HG02943 (cell line): ENCODE results near the gene TSPAN13.

Experiments used
- ATAC-seq: cut with Tn5 transposase; IDR thresholded peaks from one replicate; pipeline ENCODE4 v1.9.1; 2021; ENCODE audit warnings: mild to moderate bottlenecking, low read depth, moderate library complexity; ENCODE audit not compliant: unreplicated experiment

The TSPAN13 gene

GRCh38 chr7:16753102-16753931, at the start of gene TSPAN13:
TSPAN13 (plus strand) TSS chr7:16753755; CDS start chr7:16753968, 213 bp downstream.
- peak; percentile 56 for ATAC-seq

- no peak for ATAC-seq
Observed at GRCh38 chr7:16708511-16708910, 45.0 kb upstream of the TSPAN13 start.

DNA sequence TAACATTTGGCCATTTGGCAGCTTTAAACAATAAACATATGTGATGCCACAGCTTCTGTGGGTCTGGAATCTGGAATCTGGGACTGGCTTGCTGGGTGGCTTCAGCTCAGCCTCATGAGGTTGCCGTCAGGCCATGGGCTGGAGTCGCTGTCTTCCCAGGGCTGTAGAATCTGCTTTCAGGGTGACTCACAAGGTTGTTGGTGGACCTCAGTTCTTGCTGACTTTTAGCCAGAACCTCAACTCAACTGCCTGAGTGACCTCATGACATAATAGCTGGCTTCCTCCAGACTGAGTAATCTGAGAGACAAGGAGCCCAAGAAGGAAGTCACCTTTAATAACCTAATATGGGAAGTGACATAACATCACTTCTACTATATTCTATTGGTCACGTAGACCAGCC, 44.6 kb upstream of the TSPAN13 start:
- no peak for ATAC-seq

- no peak for ATAC-seq
Observed at GRCh38 chr7:16710651-16711050, 42.9 kb upstream of the TSPAN13 start.

DNA sequence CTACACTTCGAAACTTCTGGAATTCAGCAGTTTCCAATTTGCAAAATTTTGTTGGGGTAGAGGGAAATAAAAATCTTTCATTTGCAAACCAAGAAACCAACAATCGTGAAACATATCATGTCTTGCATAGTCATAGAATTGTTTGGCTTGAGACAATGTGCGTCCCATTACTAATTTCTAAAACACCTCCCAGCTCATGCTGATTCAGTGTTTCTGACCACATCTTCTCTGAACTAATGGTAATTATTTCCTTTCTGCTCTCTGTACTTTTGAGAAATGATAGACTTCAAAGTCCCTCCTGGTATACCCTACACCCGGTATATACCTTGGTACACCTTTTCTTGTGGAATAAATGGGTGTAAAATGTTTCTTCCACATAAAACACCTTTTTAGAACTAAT, 41.8 kb upstream of the TSPAN13 start:
- no peak for ATAC-seq

DNA sequence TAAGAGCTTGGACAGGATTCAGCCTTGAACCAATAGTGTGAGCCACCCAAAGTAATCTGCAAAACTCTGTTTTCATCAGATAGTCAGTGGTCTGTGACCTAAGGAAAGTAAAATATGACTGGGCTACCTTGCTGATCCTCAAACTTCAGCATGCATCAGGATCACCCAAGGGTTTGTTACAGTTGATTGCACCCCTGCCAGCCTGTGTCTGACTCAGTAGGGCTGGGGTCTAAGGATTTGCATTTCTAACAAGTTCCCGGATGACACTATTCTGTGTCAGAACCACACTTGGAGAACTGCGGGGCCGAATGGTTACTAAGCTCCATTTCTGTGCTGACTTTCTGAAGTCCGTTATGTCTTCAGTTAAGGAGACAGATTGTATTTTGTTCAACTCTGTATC, 40.6 kb upstream of the TSPAN13 start:
- no peak for ATAC-seq

DNA sequence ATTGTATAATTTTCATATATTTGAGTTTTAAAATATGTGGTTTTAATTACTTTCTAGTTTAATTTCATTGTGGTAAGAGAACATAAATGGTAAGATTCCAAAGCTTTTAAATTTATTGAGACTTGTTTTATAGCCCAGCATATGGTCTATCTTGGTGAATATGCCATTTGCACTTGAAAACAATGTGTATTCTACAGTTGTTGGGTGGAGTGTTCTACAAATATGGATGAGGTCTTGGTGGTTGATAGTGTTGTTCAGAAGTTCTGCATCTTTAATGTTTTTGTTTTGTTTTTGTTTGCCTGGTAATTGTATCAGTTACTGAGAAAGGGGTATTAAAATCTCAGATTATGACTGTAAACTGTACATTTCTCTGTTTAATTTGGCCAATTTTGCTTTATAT, 37.6 kb upstream of the TSPAN13 start:
- ATAC-seq = no peak

DNA sequence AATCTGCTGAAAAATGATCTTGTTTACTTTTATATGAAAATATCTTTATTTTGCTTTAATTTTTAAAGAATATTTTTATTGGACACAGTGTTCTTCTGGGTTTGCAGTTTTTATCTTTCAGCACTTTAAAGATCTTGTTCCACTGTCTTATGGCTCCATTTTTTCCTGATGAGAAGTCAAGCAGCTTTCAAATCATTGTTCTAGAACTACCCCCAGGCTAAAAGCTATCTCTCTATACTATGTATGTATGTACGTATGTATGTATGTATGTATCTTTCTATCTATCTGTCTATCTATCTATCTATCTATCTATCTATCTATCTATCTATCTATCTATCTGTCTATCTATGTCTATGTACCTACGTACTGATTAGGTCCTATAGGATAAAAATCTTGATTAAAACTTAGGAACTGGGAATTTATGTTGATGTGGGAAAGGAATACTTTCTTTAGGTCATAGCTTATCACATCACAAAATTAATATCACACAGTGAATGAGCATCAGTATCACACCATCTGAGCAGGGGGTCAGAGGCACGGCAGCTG, 35.4 kb upstream of the TSPAN13 start:
- no peak for ATAC-seq

- ATAC-seq = no peak
Observed at GRCh38 chr7:16719699-16720098, 33.9 kb upstream of the TSPAN13 start.

GRCh38 chr7:16721541-16721940, 32.0 kb upstream of the TSPAN13 start:
- ATAC-seq = no peak

GRCh38 chr7:16724344-16724743, 29.2 kb upstream of the TSPAN13 start:
- ATAC-seq = no peak

- ATAC-seq = no peak
Observed at GRCh38 chr7:16726189-16726588, 27.4 kb upstream of the TSPAN13 start.

- ATAC-seq = no peak
Observed at GRCh38 chr7:16727736-16728135, 25.8 kb upstream of the TSPAN13 start.

DNA sequence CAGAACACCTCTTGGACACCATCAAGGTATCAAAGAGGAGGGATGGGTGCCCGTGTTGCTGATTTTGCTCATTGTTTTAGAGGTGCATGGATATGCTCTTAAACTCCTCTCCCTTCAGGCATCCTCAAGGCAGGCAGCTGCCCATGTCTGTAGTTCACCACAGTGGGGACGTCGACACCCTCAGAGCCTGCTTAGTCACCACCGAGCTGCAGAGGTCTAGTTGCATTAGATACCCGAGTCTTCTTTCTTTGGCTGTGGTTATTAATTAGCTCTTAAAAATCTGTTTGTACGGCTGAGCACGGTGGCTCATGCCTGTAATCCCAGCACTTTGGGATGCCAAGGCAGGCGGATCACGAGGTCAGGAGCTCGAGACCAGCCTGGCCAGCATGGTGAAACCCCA, 24.7 kb upstream of the TSPAN13 start:
- no peak for ATAC-seq

DNA sequence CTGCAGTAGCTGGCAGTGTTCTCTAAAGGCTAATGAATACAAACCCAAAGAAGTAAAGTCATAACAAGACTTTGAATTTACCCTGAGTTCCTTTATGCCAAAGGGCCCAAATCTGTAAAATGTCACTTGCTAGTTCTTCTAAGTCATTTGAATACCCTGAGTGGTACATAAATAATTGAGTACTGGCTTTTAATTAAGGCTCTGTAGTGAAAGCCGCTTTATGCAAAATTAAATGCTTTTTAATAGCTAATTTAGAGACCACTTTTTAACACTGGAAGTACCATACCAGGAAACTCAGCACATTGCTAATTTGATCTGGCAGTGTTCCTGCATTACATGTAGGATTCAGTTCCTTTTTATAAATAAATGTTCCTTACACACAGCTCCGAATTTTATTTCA, 24.0 kb upstream of the TSPAN13 start:
- ATAC-seq = no peak

GRCh38 chr7:16730937-16731336, 22.6 kb upstream of the TSPAN13 start:
- no peak for ATAC-seq

- ATAC-seq = no peak
Observed at GRCh38 chr7:16732828-16733227, 20.7 kb upstream of the TSPAN13 start.

DNA sequence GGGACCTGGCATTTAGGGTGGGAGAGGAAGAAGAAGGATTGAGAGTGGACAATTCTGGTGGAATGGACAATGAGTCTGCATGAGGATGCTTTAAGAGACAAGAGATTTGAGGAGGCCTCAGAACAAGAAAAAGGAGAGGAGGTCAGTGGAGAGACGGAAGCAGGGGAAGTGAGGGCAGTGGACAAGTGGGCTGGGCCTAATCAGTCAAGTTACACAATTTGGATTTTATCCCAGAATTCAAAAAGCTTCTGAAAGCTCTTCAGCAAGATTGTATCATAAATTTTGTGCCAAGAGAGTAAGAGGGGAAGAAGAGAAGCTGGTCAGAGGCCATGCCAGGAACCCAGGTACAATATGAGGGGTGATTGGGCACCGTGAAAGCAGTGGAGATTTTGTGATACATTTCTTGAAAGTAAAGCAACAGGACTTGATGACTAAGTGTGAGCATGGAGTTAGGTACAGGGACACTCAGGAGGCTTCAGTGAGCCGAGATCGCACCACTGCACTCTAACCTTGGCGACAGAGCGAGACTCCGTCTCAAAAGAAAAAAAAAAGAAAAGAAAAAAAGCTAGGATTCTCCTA, 19.3 kb upstream of the TSPAN13 start:
- no peak for ATAC-seq

DNA sequence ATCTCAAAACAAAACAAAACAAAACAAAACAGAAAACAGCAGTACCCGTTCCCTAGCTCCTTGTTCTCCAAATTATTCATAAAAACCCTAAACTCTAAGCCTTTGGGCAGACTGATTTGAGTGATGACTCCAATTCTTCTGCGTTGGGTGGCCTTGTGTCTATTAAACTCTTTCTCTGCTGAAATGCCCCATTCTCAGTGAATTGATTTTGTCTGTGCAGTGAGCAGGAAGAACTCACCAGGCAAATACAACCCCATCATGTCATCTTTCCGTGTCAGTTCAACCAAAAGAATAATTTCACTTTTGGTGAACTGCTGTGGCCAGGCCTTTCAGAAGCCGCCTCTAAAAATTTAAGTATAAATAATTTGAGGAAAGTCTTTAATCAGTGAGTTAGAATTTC, 18.5 kb upstream of the TSPAN13 start:
- ATAC-seq = no peak

- ATAC-seq = no peak
Observed at GRCh38 chr7:16738011-16738688, 15.4 kb upstream of the TSPAN13 start.

DNA sequence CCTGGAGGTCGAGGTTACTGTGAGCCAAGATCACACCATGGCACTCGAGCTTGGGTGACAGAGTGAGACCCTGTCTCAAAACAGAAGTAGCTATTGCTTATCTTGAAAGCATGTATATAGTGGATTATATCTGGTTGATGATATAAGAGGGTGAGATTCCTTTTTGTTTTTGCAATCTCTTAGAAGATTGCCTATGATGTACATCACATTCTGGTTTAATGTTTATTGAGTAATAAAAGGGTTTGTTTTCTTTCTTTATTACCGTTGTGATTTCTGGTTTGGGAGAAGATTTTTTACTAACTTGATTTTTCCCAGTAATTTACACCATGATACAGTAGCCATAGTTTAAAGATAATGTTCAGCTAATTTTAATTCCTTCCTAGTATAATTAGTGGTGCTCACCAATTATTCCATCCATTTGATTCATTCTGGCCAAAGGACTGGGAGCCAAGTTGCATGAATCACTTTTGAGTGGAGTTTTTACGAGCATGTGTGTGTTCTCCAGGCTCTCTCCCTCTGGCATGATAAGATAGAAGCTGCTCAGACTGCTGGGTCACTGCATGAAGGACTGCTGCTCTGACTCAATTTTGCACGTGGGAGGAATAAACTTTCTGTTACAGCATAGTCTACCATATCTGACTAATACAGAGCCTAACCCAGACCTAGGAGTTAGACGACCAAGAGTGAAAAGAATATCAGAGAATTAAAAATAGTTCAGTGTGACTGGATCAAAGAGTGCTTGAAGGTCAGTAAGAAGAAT, 13.5 kb upstream of the TSPAN13 start:
- ATAC-seq = no peak
